Liver (tissue), 3 donors: ENCODE measurements around the gene CCRL2.

Experiments used
- CTCF ChIP-seq: fragments of 150-350 bp; IDR thresholded peaks from 2 replicates; pipeline ENCODE4 v1.5.1; 2017; ENCODE audit warnings: improper control_type of control experiment, low read depth, low read length; ENCODE audit not compliant: missing input control
- EGR1 ChIP-seq, 2 donors: IDR thresholded peaks; 2 replicates each; pipeline ENCODE4 v1.6.1; 2016 to 2018; ENCODE audit warnings: antibody characterized with exemption in 2 of 2, low read depth in 2 of 2
- GABPA ChIP-seq, 2 donors: IDR thresholded peaks in 1 of 2; conservative IDR thresholded peaks in 1 of 2; 2 replicates each; pipeline ENCODE4 v1.6.1; 2016; ENCODE audit warnings: antibody characterized with exemption in 2 of 2, mild to moderate bottlenecking in 1 of 2, moderate library complexity in 1 of 2
- JUND ChIP-seq, 2 donors: IDR thresholded peaks; 2 replicates each; pipeline ENCODE4 v1.6.1; 2016; ENCODE audit warnings: antibody characterized with exemption in 2 of 2
- MAX ChIP-seq: IDR thresholded peaks from 2 replicates; pipeline ENCODE4 v1.6.1; 2016; ENCODE audit warnings: antibody characterized with exemption
- REST ChIP-seq: IDR thresholded peaks from 2 replicates; pipeline ENCODE4 v1.6.1; 2016; ENCODE audit warnings: antibody characterized with exemption, mild to moderate bottlenecking
- RXRA ChIP-seq, 2 donors: IDR thresholded peaks; 2 replicates each; pipeline ENCODE4 v1.6.1; 2017 to 2018; ENCODE audit warnings: antibody characterized with exemption in 2 of 2, mild to moderate bottlenecking in 1 of 2
- SP1 ChIP-seq: IDR thresholded peaks from 2 replicates; pipeline ENCODE4 v1.6.1; 2018; ENCODE audit warnings: antibody characterized with exemption, mild to moderate bottlenecking
- TAF1 ChIP-seq: conservative IDR thresholded peaks from 2 replicates; pipeline ENCODE4 v1.6.1; 2016; ENCODE audit warnings: antibody characterized with exemption, mild to moderate bottlenecking
- YY1 ChIP-seq: IDR thresholded peaks from 2 replicates; pipeline ENCODE4 v1.6.1; 2016; ENCODE audit warnings: antibody characterized with exemption, mild to moderate bottlenecking
- donor health status: healthy.
- donor health status: healthy.

GRCh38 chr3:46423588-46423987, 16.5 kb downstream of the CCRL2 start:
- TF ChIP-seq MAX = no peak
- no peak for TF ChIP-seq CTCF
- no peak for TF ChIP-seq REST
- no peak for TF ChIP-seq YY1
- TF ChIP-seq SP1 = no peak
- no peak for TF ChIP-seq JUND (IDR thresholded peaks at IDR 0.05)
- TF ChIP-seq TAF1 = no peak
- TF ChIP-seq GABPA (IDR thresholded peaks at IDR 0.05 in 1 of 2, conservative IDR thresholded peaks at IDR 0.05 in 1 of 2) = no peak
- no peak for TF ChIP-seq RXRA (IDR thresholded peaks at IDR 0.05)
- TF ChIP-seq EGR1 (IDR thresholded peaks at IDR 0.05; ENCODE audit: low read depth in 2 of 2) = no peak
